ENCODE data around the gene ADSS1. TPM values are rescaled to one million over a fixed set of nuclear protein-coding genes. Genes with fewer than 3 reads are reported as not detected.

The ADSS1 gene
- total RNA-seq, 1 donor from 2014 or later: 10.3 TPM

DNA sequence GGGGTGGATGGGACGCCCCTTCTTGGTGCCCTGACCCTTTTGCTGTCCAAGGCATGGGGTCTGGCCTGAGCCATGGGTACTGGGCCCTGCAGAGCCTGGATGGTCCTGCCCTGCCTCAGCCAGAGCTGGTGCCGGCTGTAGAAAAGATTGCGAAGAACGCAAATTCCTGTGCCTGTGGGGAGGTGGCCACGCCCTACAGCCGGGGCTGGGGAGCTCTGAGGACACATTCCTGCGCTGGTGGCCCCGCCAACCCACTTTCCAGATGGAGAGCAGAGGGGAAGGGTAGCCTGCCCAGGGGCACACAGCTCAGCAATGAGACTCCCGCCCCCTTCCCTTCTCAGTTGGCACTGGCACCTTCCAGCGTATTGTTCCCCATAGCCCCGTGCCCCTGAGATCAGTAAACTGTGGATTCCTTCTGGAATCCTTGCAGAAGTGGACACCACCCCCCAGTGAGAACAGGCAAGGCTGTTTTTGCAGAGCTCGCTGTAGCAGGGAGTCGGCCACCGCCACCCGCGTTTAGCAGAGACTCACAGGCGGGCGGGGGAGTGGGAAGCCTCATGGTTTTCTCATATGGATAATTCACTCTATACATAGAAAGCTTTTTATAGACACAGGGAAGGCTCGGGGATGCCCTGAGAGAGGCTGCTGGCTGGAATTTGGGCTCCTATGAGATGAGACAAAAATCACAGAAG lies 26.0 kb upstream of the ADSS1 start:
- no peak for DNase-seq (ENCODE audit: extremely low spot score in 2 of 2)
- Histone ChIP-seq H3K4me1 (peaks cover 70% of the 10 kb centered on the region), H3K27me3 (no peaks in the 10 kb centered on the region), H3K4me3 (peak overlapping the region in 1 of 2 donors; percentile 20), H3K36me3 (peaks cover 0 to 10% of the 10 kb centered on the region in 2 donors), H3K27ac (peak overlapping the region; percentile 62), H3K9me3 (no peaks in the 10 kb centered on the region)
- intact Hi-C loops (cut with DNase I): no loop called here
- no peak for TF ChIP-seq POLR2AphosphoS5 (IDR thresholded peaks at IDR 0.05; ENCODE audit: insufficient read depth in 1 of 2, low read depth in 1 of 2)
- TF ChIP-seq, protein P1, sequence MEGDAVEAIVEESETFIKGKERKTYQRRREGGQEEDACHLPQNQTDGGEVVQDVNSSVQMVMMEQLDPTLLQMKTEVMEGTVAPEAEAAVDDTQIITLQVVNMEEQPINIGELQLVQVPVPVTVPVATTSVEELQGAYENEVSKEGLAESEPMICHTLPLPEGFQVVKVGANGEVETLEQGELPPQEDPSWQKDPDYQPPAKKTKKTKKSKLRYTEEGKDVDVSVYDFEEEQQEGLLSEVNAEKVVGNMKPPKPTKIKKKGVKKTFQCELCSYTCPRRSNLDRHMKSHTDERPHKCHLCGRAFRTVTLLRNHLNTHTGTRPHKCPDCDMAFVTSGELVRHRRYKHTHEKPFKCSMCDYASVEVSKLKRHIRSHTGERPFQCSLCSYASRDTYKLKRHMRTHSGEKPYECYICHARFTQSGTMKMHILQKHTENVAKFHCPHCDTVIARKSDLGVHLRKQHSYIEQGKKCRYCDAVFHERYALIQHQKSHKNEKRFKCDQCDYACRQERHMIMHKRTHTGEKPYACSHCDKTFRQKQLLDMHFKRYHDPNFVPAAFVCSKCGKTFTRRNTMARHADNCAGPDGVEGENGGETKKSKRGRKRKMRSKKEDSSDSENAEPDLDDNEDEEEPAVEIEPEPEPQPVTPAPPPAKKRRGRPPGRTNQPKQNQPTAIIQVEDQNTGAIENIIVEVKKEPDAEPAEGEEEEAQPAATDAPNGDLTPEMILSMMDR (IDR thresholded peaks at IDR 0.05): no peak
- no peak for TF ChIP-seq POLR2A (IDR thresholded peaks at IDR 0.05)

DNA sequence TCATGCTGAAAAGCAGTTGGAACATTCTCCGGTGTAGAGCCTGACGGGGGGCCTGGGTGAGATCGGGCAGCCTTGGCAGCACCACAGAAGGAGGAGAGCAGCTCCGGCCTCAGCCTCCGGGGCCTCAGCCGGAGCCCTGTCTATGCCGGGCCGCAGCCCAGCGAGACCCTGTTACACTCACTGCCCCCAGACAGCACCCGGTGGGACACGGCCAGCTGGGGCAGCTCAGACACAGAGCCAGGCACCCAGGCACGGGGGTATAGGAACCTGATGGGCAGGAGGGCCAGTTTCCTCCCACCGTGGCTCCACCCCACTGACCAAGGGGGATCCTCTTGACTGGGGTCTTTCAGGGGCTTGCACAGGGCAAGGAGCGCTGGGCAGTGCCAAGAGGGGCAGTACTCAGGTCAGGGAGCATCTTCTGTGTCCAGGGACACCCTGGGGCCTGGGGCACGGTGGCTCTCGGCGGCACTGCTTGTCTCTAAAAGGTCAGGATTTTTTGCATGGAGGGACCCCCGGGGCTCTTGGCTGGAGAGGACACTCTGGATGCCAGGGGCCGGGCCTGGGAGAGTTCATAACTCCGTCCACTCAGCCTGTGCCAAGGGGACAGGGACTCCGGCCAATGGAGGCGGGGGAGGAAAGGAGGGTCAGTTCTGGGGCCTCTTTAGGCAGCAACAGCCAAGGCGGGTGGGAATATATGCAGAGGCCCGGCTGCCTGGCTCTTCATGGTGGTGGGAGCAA lies 25.2 kb upstream of the ADSS1 start:
- Histone ChIP-seq H3K27ac (peak overlapping the region; percentile 62), H3K9me3 (no peaks in the 10 kb centered on the region), H3K36me3 (peaks cover 0 to 16% of the 10 kb centered on the region in 2 donors), H3K27me3 (no peaks in the 10 kb centered on the region), H3K4me1 (peaks cover 62% of the 10 kb centered on the region), H3K4me3 (peak overlapping the region; percentile 20 to 34)
- intact Hi-C loops (cut with DNase I): no loop called here
- DNase-seq (ENCODE audit: extremely low spot score in 2 of 2): no peak
- no peak for TF ChIP-seq POLR2A (IDR thresholded peaks at IDR 0.05)
- no peak for TF ChIP-seq POLR2AphosphoS5 (IDR thresholded peaks at IDR 0.05; ENCODE audit: insufficient read depth in 1 of 2, low read depth in 1 of 2)
- TF ChIP-seq, protein P1 (IDR thresholded peaks at IDR 0.05): no peak

DNA sequence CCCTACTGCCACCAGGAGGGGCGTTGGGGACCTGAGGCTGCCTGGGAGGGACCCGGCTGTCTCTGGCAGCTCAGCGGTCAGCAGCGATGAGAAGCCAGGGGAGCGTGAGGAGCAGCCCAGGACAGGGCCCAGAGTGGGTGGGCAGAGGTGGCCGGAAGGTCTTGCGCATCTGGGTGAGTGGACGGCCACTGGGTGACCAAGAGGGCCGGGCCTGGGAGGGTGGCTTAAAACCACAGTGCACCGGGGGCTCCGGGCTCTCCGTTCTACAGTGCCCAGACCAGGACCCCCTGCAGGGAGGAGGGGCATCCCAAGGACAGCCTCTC lies 24.6 kb upstream of the ADSS1 start:
- H3K4me3 ChIP-seq: peak overlapping the region; percentile 20 to 34
- H3K27me3 ChIP-seq: no peaks in the 10 kb centered on the region
- H3K9me3 ChIP-seq: no peaks in the 10 kb centered on the region
- peaks cover 57% of the 10 kb centered on the region for H3K4me1 ChIP-seq
- H3K27ac ChIP-seq: peak overlapping the region; percentile 62
- intact Hi-C loops (cut with DNase I): no loop called here
- H3K36me3 ChIP-seq: peaks cover 0 to 21% of the 10 kb centered on the region in 2 donors
- no peak for DNase-seq (ENCODE audit: extremely low spot score in 2 of 2)
- TF ChIP-seq, protein P1 (IDR thresholded peaks at IDR 0.05): no peak
- TF ChIP-seq POLR2A (IDR thresholded peaks at IDR 0.05) (no peak), POLR2AphosphoS5 (IDR thresholded peaks at IDR 0.05; ENCODE audit: insufficient read depth in 1 of 2, low read depth in 1 of 2) (no peak)

DNA sequence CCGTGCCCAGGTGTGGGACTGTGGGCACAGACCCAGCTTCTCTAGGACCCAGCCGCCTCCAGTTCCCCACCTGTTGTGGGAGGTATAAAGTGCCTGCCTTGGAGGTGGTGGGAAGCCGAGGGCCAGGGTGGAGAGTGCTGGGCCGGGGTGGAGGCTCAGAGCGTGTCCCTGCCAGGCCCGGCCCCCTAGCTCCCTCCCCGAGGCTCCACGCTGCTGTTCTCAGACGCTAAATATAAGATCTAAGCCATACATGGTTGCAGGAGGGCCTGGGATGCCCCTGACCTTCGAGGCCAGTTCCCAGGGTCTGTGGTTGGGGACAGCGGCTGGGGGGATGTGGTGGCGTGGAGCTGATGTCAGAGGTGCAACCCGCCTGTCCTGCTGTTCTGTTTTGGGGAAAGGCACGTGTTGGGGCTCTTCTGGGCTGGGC lies 23.8 kb upstream of the ADSS1 start:
- no peak for DNase-seq (ENCODE audit: extremely low spot score in 2 of 2)
- peaks cover 0 to 21% of the 10 kb centered on the region in 2 donors for H3K36me3 ChIP-seq
- H3K27ac ChIP-seq: peak overlapping the region; percentile 62
- peaks cover 48% of the 10 kb centered on the region for H3K4me1 ChIP-seq
- no peaks in the 10 kb centered on the region for H3K27me3 ChIP-seq
- H3K4me3 ChIP-seq: peak overlapping the region in 1 of 2 donors; percentile 20
- TF ChIP-seq, protein P1 (IDR thresholded peaks at IDR 0.05): no peak
- no peak for TF ChIP-seq POLR2AphosphoS5 (IDR thresholded peaks at IDR 0.05; ENCODE audit: insufficient read depth in 1 of 2, low read depth in 1 of 2)
- no peak for TF ChIP-seq POLR2A (IDR thresholded peaks at IDR 0.05)
- no peaks in the 10 kb centered on the region for H3K9me3 ChIP-seq
- intact Hi-C loops (cut with DNase I): no loop called here

Data from vagina (tissue), 2 donors.